ENCODE data around the gene SUCLA2.
A peak's percentile ranks its signal among the peaks of the same experiment; 100 is the strongest.
"Not testable (repeated sequence)": the region's sequence is repeated elsewhere in the genome, so short reads cannot be mapped to it uniquely, and the experiment has no call there.

The SUCLA2 gene

GRCh38 chr13:48001114-48001881 lies at the start of gene SUCLA2:
TSS of gene SUCLA2 (minus strand) at chr13:48001273. CDS start at chr13:48001269, 4 bp downstream.
- peak; percentile 86 for DNase-seq (ENCODE audit: low read depth)

DNA sequence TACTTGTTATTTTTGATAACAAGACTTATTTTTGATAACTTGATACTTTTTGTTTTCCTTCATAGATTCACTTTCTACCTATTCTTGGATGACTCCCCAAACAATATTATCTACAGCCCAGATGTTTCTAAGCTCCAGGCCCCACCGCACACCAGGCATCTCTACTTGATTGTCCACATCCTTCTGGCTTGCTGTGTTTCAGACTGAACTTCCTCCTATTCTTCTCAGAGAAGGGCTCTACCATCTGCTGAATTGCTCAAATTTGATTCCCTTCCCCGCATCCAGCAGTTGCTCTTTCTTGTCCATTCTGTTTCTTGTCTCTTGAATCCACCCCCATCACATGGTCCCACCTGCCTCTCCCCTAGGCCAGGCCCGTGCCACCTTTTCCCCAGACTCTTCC lies 49.5 kb upstream of the SUCLA2 start:
- no peak for DNase-seq (ENCODE audit: low read depth)

- DNase-seq (ENCODE audit: low read depth), result peak; percentile 81
Measured at GRCh38 chr13:48043789-48044503, 42.9 kb upstream of the SUCLA2 start.

DNA sequence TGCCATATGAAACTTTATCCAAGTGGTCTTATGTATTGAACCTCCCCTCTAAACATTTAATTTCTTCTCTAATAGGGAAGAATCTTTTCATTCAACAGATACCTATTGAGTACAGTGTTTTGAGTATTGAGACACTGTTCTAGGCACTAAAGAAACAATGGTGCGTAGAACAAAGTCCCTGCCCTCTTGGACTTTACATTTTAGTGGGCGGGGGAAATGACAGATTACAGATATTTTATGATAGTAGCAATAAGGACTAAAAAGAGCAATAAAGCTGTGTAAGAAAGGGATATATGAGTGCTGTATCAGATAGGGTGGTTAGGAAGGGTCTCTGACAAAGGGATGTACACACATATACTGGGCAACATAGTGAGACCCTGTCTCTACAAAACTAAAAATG lies 41.8 kb upstream of the SUCLA2 start:
- no peak for DNase-seq (ENCODE audit: low read depth)

GRCh38 chr13:48040896-48041295 lies 39.8 kb upstream of the SUCLA2 start:
- peak; percentile 39 for DNase-seq (ENCODE audit: low read depth)

DNA sequence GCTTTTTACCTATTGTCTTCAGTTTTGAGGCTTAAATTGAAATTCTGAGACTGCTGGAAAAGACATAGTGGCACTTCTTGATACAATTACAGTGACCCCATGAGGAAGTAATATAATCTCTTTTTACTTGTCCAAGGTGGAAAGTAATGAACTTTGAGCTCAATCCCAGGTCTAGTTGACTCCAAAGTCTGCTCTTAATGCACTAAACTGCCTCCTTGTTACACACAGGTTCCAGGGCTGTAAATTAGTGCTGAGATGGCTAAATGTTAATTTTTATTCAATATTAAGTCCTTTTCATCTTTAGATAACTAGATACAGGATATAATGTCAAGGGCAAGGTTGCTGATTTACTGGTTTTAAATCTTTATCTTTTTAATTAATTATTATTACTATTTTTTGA lies 39.0 kb upstream of the SUCLA2 start:
- DNase-seq (ENCODE audit: low read depth), result no peak

GRCh38 chr13:48038761-48039160 lies 37.7 kb upstream of the SUCLA2 start:
- no peak for DNase-seq (ENCODE audit: low read depth)

- DNase-seq (ENCODE audit: low read depth), result peak; percentile 96
Measured at GRCh38 chr13:48037346-48038173, 36.5 kb upstream of the SUCLA2 start, which contains the start of gene NUDT15. TSS of gene NUDT15 (plus strand) at chr13:48037726. CDS start at chr13:48037747, 21 bp downstream.

GRCh38 chr13:48029859-48030258 lies 28.8 kb upstream of the SUCLA2 start:
- DNase-seq (ENCODE audit: low read depth), result no peak

- no peak for DNase-seq (ENCODE audit: low read depth)
Measured at GRCh38 chr13:48028066-48028465, 27.0 kb upstream of the SUCLA2 start.

DNA sequence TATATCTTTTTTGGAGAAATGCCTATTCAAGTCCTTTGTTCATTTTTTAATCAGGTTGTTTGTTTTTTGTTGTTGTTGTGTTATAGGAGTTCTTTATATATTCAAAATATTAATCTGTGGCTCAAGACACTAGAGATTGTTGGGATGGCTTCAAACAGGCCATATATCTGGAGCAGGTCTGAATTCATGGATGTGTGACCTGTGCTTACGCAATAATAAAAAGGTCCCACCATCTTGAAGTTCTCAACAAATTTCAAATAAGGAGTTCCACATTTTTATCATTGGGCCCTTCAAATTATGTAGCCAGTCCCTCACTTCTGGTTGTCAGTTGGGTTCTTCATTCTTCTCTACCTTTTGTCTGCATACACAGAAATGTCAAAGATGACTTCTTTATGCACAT lies 18.7 kb upstream of the SUCLA2 start:
- DNase-seq (ENCODE audit: low read depth), result no peak

- DNase-seq (ENCODE audit: low read depth), result no peak
Measured at GRCh38 chr13:48018637-48019036, 17.6 kb upstream of the SUCLA2 start.

- DNase-seq (ENCODE audit: low read depth), result no peak
Measured at GRCh38 chr13:48014359-48014758, 13.3 kb upstream of the SUCLA2 start.

DNA sequence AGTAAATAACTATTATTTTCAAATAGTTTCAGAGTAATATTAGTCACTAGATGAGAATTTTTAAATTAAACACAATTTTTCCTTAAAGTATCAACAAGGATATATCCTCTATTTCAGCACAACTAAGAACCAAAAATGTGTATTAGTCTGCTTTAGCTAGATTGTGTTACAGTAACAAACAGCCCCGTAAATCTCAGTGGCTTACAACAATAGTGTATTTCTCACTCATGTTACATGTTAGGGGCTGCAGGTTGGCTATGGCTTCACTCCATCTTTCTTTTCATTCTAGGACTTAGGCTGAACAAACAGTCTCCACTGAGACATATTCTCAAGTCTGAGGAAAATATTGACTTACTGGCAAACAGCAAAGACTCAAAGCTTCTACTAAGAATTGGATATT lies 11.6 kb upstream of the SUCLA2 start:
- no peak for DNase-seq (ENCODE audit: low read depth)

- no peak for DNase-seq (ENCODE audit: low read depth)
Measured at GRCh38 chr13:48010698-48011097, 9.6 kb upstream of the SUCLA2 start.

GRCh38 chr13:48009284-48009683 lies 8.2 kb upstream of the SUCLA2 start:
- DNase-seq (ENCODE audit: low read depth), result peak; percentile 80

DNA sequence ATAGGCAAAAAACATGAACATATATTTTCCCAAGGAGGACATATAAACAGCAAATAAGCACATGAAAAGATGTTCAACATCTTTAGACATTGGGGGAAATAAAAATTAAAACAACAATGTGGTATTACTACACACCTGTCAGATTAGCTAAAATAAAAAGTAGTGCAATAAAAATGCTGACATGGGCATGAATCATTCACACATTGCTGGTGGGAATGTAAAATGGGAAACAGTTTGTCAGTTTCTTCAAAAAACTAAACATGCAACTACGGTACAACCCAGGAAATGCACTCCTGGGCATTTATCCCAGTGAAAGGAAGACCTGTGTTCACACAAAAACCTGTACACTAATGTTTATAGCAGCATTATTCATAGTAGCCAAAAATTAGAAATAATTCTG lies 5.3 kb upstream of the SUCLA2 start:
- peak; percentile 6 for DNase-seq (ENCODE audit: low read depth)

- DNase-seq (ENCODE audit: low read depth), result no peak
Measured at GRCh38 chr13:48004201-48004600, 3.1 kb upstream of the SUCLA2 start.

GRCh38 chr13:48001999-48002398 lies 926 bp upstream of the SUCLA2 start:
- not testable (repeated sequence) for DNase-seq (ENCODE audit: low read depth)

- DNase-seq (ENCODE audit: low read depth), result peak; percentile 10
Measured at GRCh38 chr13:48000559-48001113, 437 bp downstream of the SUCLA2 start.

DNA sequence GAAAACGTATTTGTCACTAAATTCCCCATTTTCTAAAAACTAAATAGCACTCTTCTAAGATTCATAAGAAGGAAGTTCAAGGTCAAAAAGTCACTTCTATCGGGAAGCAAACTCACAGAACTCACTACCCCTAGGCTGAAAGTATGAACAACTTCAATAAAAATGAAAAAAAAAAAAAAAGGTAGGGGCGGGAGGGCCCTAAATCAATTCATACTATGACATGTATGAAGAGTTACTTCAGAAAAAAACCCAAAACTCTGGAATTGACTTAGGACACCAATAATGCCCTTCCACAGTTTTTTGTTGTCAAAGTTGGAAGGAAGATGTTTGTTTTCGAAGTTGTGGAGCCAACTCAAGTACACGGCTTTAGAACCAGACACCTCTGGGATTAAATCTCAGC lies 1.1 kb downstream of the SUCLA2 start:
- no peak for DNase-seq (ENCODE audit: low read depth)

DNA sequence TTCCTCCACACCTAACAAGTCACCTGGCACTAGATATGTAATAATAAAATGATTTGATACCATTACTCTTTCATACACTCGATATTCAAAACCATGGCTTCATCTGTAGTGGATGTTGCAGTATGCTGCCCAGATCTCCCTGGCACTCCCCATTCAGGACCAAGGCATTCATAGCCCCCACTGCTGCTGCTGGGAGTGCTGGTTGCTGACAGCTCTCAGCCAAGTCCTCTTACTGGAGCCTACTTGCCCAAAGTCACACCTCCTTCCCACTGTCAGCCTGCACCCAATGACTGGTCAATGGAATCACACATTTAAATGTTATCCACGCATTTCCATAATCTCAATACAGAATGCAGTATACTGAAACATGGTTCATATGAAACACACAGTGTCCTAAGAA lies 3.7 kb downstream of the SUCLA2 start:
- no peak for DNase-seq (ENCODE audit: low read depth)

All from iris pigment epithelial cell (primary cell).